AG09309 (cell line): ENCODE measurements around the gene DPF1.

Experiments
- DNase-seq: peaks from one replicate; pipeline ENCODE4 v3.0.0-alpha.2; 2010; ENCODE audit warnings: low read depth
- H3K4me3 ChIP-seq: 2 replicates; pipeline ENCODE4 v1.5.1; 2011; ENCODE audit warnings: mild to moderate bottlenecking, low read depth, low read length, moderate library complexity; ENCODE audit not compliant: control insufficient read depth
- CTCF ChIP-seq: IDR thresholded peaks from 2 replicates; pipeline ENCODE4 v1.5.1; 2011; ENCODE audit warnings: mild to moderate bottlenecking, low read depth, low read length, inconsistent platforms; ENCODE audit not compliant: insufficient read depth, control insufficient read depth; ENCODE audit errors: missing control alignments

The DPF1 gene

GRCh38 chr19:38206006-38206745 is 17.8 kb downstream of the DPF1 start:
- no peak for DNase-seq
- TF ChIP-seq CTCF: no peak

GRCh38 chr19:38204728-38205127 is 19.3 kb downstream of the DPF1 start:
- no peak for DNase-seq

More at GRCh38 chr19:38206006-38206745, 17.8 kb downstream of the DPF1 start:
- no peak overlapping the region for H3K4me3 ChIP-seq

GRCh38 chr19:38204096-38204495 is 19.9 kb downstream of the DPF1 start:
- H3K4me3 ChIP-seq: no peak overlapping the region
- no peak for DNase-seq
- TF ChIP-seq CTCF: no peak

More at GRCh38 chr19:38204728-38205127, 19.3 kb downstream of the DPF1 start:
- no peak overlapping the region for H3K4me3 ChIP-seq
- no peak for TF ChIP-seq CTCF

- DNase-seq: no peak
- H3K4me3 ChIP-seq: no peak overlapping the region
- no peak for TF ChIP-seq CTCF
Observed at GRCh38 chr19:38203197-38203596, 20.8 kb downstream of the DPF1 start.

GRCh38 chr19:38202504-38202903 is 21.5 kb downstream of the DPF1 start:
- TF ChIP-seq CTCF: no peak
- H3K4me3 ChIP-seq: no peak overlapping the region
- DNase-seq: no peak

- no peak overlapping the region for H3K4me3 ChIP-seq
- no peak for DNase-seq
- TF ChIP-seq CTCF: no peak
Observed at GRCh38 chr19:38201731-38202130, 22.3 kb downstream of the DPF1 start.

- no peak overlapping the region for H3K4me3 ChIP-seq
- no peak for TF ChIP-seq CTCF
- no peak for DNase-seq
Observed at GRCh38 chr19:38199340-38199739, 24.7 kb downstream of the DPF1 start.
